ENCODE data around the gene ITGA4.
A peak's percentile ranks its signal among the peaks of the same experiment; 100 is the strongest.
"Not testable (repeated sequence)": the region's sequence is repeated elsewhere in the genome, so short reads cannot be mapped to it uniquely, and the experiment has no call there.

The ITGA4 gene

GRCh38 chr2:181457121-181457740 is at the start of gene ITGA4:
Gene ITGA4, plus strand, starts transcription at chr2:181457386. Its CDS starts 269 bp downstream, at chr2:181457655.
- DNase-seq (ENCODE audit: low spot score) = peak; percentile 76

GRCh38 chr2:181408861-181409260 is 48.3 kb upstream of the ITGA4 start:
- no peak for DNase-seq (ENCODE audit: low spot score)

GRCh38 chr2:181411105-181411849 is 45.9 kb upstream of the ITGA4 start:
- DNase-seq (ENCODE audit: low spot score) = no peak

DNA sequence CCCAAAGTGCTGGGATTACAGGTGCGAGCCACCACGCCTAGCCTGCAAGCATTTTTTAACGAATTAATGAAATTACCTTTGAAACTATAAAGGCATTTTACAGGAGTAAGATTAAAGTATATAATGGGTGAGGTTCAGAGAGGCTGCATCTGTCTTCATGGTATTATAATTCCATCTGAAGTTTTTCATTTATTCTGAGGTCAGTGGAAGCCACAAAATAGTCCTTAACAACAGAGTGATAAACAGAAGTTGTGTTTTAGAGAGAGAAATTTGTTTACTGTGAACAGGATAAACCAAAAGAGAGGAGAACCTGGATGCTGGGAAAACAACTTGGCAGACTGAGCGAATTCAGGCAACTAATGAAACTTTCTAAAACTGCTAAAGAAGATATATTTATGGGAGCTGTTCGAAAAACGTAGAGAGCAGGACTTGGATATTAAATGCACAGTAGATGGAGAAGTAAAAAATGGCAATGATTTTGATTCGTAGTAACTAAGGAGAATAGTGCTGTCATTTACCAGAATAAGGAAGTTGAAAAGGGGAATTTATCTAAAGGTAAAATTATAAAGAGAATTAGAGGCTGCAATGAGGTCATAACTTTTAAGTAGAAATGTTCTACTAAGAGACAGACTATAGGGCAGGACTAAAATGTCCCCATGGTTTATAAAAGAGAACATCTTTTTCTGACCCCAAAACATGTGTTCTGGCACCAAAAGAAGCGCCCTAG is 37.9 kb upstream of the ITGA4 start:
- no peak for DNase-seq (ENCODE audit: low spot score)

DNA sequence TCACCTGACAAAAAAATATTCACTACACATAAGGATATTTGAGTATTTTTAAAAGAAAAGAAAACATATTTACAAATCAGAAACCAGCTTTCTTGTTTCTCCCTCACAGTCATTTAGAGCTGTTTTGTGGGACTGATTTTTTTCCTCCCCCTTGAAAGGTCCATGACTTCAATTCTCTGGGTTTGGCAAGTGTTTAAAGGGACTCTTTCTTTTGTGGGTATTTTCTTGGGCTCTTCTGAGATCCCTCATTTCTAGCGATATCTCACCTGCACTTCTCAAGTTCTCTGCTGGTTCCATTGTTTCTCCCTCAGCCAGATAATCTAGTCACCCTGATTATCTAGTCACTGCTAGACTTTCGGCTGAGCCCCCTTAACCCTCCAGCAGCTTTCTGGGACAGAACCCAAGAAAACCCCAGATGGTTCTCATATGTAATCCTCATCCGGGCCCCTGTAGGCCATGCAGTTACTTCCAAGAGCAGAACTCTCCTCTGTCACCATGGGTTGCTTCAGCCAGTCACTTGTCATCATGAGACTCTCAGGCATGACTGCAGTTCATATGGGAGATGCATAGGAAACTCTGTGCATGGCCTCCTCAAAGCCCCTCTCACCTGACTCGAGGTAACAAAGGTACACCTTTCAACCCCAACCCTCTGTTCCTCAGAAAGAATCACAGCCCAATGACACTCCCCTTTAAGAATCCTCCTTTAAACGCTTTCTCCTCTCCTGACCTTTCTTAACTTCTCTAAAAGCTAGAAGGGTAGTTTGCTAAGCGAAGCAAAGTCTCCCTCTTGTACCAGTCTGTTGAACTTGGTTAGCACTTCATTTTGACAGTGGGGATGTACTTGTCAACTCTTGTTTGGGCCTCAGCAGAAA is 36.7 kb upstream of the ITGA4 start:
- no peak for DNase-seq (ENCODE audit: low spot score)

DNA sequence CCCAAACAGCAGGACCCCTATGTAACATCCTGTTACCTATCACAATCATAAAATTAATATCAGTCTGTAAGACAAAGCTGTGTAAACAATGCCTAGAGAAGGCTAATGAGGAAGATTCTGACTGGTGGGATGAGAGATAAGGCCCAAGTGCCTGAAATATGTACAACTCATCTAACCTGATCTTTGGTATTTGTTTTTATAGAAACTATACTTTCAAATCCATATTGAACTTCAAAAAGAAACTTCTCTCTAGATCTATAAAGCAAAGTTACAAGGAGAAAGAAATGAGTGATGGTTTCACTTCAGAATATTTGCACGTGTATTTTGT is 36.1 kb upstream of the ITGA4 start:
- DNase-seq (ENCODE audit: low spot score) = no peak

- DNase-seq (ENCODE audit: low spot score) = no peak
Measured at GRCh38 chr2:181421464-181421863, 35.7 kb upstream of the ITGA4 start.

- no peak for DNase-seq (ENCODE audit: low spot score)
Measured at GRCh38 chr2:181426672-181427071, 30.5 kb upstream of the ITGA4 start.

DNA sequence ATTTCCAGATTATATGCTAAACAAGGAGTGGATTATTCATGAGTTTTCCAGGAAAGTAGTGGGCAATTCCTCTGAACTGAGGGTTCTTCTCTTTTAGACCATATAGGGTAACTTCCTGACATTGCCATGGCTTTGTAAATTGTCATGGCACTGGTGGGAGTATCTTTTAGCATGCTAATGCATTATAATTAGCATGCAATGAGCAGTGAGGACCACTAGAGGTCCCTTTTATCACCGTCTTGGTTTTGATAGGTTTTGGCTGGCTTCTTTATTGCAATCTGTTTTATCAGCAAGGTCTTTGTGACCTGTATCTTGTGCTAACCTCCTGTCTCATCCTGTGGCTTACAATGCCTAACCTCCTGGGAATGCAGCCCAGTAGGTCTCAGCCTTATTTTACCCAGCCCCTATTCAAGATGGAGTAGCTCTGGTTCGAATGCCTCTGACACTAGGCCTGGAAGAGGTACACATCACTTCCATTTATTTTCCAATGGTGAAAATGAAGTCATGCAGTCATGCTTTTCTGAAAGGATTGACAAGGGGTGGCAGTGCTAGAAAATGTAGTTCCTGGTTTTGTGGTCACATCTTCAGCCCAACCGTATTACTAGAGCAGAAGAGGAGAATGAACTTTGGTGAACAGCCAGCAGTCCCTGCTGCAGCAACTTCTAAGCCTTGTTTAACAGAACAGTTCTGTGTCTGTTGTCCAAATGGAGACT is 26.6 kb upstream of the ITGA4 start:
- DNase-seq (ENCODE audit: low spot score) = no peak

- DNase-seq (ENCODE audit: low spot score) = no peak
Measured at GRCh38 chr2:181431674-181432073, 25.5 kb upstream of the ITGA4 start.

GRCh38 chr2:181438261-181438660 is 18.9 kb upstream of the ITGA4 start:
- DNase-seq (ENCODE audit: low spot score) = no peak

GRCh38 chr2:181440344-181440743 is 16.8 kb upstream of the ITGA4 start:
- no peak for DNase-seq (ENCODE audit: low spot score)

GRCh38 chr2:181440919-181441318 is 16.3 kb upstream of the ITGA4 start:
- no peak for DNase-seq (ENCODE audit: low spot score)

- no peak for DNase-seq (ENCODE audit: low spot score)
Measured at GRCh38 chr2:181441670-181442069, 15.5 kb upstream of the ITGA4 start.

GRCh38 chr2:181444654-181445053 is 12.5 kb upstream of the ITGA4 start:
- DNase-seq (ENCODE audit: low spot score) = no peak

DNA sequence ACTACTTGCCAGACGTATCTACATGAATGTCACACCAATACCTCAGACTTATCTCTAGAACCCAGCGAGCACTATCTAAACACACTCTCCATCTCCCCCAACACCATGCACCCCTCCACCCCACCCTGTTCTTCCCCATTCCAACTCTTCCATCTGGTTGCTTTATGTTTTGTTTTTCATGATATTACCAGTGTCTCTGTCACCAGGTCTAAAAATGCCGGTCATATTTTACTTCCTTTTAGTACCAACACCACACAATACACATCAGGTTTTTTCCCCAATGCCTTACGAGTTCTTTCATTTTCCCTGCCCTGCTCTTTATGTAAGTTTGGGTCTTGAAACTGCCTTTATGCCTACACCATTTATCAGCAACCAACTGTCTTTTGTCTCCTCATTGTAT is 10.2 kb upstream of the ITGA4 start:
- DNase-seq (ENCODE audit: low spot score) = no peak

DNA sequence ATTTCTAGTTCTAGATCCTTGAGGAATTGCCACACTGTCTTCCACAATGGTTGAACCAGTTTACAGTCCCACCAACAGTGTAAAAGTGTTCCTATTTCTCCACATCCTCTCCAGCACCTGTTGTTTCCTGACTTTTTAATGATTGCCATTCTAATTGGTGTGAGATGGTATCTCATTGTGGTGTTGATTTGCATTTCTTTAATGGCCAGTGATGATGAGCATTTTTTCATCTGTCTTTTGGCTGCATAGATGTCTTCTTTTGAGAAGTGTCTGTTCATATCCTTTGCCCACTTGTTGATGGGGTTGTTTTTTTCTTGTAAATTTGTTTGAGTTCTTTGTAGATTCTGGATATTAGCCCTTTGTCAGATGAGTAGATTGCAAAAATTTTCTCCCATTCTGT is 7.9 kb upstream of the ITGA4 start:
- not testable (repeated sequence) for DNase-seq (ENCODE audit: low spot score)

DNA sequence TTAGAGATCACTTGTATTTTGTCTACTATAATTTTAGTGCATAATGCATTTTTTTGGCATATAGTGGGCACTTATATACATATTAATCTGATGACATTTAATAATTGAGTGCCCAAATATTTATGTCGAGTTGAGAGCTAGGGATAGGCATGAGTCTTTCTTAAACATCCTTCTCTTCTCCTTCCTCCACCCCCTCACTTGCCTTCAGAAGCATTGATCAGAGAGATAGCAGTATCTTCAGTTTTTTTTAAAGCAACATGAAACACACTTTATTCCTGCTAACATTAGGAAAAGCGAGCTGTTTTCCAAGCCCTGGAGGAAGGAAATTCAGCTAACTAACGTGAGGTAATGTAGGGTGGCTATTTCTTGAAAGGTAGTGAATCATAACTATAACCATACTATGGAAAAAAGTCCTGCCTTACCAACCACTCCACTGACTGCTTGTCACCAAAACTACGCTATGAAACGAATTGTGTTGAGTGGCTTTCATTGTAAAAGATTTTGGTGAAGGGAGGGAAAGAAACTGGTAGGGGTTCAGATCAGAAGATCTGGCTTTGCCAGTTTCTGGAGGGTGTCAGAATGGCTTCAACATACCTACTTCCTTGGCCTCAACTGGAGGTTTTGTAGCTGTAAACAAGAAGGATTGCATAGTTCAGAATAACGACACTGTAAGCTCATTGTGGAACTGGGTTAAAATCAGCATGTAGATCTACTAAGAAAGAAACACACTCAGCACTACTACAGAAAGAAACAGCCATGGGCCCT is 2.3 kb upstream of the ITGA4 start:
- DNase-seq (ENCODE audit: low spot score) = no peak

DNA sequence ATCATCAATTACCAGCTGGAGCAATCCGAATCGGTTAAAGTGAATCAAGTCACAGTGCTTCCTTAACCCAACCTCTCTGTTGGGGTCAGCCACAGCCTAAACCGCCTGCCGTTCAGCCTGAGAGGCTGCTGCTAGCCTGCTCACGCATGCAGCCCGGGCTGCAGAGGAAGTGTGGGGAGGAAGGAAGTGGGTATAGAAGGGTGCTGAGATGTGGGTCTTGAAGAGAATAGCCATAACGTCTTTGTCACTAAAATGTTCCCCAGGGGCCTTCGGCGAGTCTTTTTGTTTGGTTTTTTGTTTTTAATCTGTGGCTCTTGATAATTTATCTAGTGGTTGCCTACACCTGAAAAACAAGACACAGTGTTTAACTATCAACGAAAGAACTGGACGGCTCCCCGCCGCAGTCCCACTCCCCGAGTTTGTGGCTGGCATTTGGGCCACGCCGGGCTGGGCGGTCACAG is 496 bp upstream of the ITGA4 start:
- DNase-seq (ENCODE audit: low spot score) = peak; percentile 6

GRCh38 chr2:181457741-181458425 is 697 bp downstream of the ITGA4 start:
- peak; percentile 27 for DNase-seq (ENCODE audit: low spot score)

All from AG08395 (cell line).